B cell (primary cell): ENCODE results near the gene GZMM.

ENCODE experiments used
- CTCF ChIP-seq: fragments of 200-600 bp; IDR thresholded peaks from one replicate; pipeline ENCODE4 v1.8.0; 2022; ENCODE audit warnings: antibody characterized with exemption, mild to moderate bottlenecking
- EZH2 ChIP-seq: IDR thresholded peaks from 2 replicates; pipeline ENCODE4 v1.6.1; 2012; ENCODE audit warnings: borderline replicate concordance, low read depth, mild to moderate bottlenecking, moderate library complexity, low read length; ENCODE audit not compliant: insufficient read depth, poor library complexity, severe bottlenecking

DNA sequence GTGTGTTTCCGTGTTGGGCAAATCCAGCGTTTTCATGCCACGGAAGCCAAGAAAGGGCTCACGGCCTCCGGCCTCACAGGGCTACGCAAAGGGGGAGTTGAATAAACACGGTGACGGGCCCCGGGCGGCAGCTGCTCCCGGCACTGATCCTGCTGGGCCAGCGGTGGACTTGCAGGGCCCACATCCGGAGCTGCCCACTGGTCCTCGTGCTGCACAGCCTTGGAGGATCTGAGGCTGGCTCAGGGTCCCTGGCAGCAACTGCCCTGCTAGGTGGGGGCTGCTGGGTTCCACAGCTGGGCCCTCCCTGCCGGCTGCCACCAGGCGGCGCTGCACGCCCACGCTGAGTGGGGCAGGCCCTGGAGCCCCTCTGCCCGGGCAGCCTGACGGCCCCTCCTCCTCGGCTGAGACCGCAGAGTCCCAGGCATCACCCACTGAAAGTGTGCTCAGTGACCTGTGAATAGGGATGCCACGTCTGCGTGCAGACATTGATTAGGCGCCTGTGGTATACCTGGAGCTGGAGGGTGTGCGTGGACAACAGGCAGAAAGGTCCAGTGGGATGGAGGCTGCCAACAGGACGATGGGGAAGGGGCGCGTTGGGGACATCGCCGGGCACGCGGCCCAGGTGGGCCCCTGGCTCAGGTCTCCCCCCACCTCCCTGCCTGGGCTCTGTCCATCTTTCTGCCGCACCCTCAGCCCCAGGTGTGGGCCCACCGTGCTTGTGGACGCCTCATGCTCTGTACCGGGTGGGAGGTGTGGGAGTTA lies 40.6 kb downstream of the GZMM start:
- TF ChIP-seq EZH2: no peak
- TF ChIP-seq CTCF: peak; percentile 88
